Neural cell (in vitro differentiated cells): ENCODE measurements around the gene KIF3B.

ENCODE experiments used
- CTCF ChIP-seq: fragments of 450-650 bp; IDR thresholded peaks from 2 replicates; pipeline ENCODE4 v1.5.1; 2014; ENCODE audit warnings: antibody characterized with exemption, mild to moderate bottlenecking, moderate library complexity; ENCODE audit not compliant: poor library complexity, severe bottlenecking
- EP300 ChIP-seq: fragments of 450-650 bp; conservative IDR thresholded peaks from 2 replicates; pipeline ENCODE4 v1.6.1; 2014; ENCODE audit warnings: antibody characterized with exemption, mild to moderate bottlenecking, moderate library complexity; ENCODE audit not compliant: poor library complexity, severe bottlenecking
- EZH2 ChIP-seq: fragments of 200-600, 300-800 bp; shearing (Covaris generic), sonication (generic); IDR thresholded peaks from 2 replicates; pipeline ENCODE4 v1.6.1; 2014; ENCODE audit warnings: antibody characterized with exemption, low read length, borderline replicate concordance, mild to moderate bottlenecking; ENCODE audit not compliant: insufficient read depth, poor library complexity, severe bottlenecking
- MXI1 ChIP-seq: fragments of 450-650 bp; conservative IDR thresholded peaks from 2 replicates; pipeline ENCODE4 v1.6.1; 2014; ENCODE audit warnings: antibody characterized with exemption, mild to moderate bottlenecking; ENCODE audit not compliant: poor library complexity, severe bottlenecking
- POLR2AphosphoS5 ChIP-seq: IDR thresholded peaks from 2 replicates; pipeline ENCODE4 v1.6.1; 2012
- RAD21 ChIP-seq: fragments of 450-650 bp; conservative IDR thresholded peaks from 2 replicates; pipeline ENCODE4 v1.6.1; 2014; ENCODE audit warnings: antibody characterized with exemption, mild to moderate bottlenecking, moderate library complexity
- TAF1 ChIP-seq: IDR thresholded peaks from 2 replicates; pipeline ENCODE4 v1.6.1; 2012; ENCODE audit warnings: low read depth
- TF ChIP-seq, protein P1 (sequence below): IDR thresholded peaks from 2 replicates; pipeline ENCODE4 v1.6.1; 2012; ENCODE audit warnings: borderline replicate concordance

DNA sequence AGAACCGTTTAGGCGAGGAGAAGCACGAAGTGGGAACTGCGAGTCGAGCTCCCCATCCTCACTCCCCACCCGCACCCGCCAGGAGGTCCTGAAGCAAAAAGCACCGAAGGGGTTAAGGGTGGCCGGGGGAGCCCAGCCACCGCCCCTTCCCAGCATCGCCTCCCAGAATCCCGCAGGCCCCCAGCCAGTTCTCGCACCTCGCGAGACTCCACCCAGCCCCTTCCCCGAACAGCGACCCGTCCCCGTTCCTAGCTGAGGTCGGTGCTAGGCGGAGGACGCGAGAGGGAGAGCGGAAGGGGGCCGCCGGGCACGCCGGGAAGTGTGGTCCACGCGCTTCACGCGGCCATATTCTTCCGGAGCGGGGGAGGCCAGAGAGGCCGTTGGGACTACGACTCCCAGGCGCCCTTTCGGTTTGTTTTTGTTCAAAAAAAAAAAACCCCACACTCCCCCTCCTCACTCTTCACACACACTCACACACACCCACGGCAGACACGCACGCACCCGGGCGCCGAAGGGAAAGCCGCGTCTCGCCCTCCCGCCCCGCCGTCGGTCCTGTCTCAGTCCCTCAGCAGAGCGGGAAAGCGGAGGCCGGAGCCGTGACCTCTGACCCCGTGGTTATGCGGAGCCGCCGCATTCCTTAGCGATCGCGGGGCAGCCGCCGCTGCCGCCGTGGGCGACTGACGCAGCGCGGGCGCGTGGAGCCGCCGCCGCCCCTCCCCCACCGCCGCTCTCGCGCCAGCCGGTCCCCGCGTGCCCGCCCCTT is 80.6 kb downstream of the KIF3B start, which contains the start of gene ASXL1:
- TF ChIP-seq CTCF (no peak), POLR2AphosphoS5 (peak; percentile 76), EZH2 (no peak), RAD21 (peak; percentile 8), TAF1 (peak; percentile 100), EP300 (no peak), MXI1 (peak; percentile 87)
- TF ChIP-seq, protein P1, sequence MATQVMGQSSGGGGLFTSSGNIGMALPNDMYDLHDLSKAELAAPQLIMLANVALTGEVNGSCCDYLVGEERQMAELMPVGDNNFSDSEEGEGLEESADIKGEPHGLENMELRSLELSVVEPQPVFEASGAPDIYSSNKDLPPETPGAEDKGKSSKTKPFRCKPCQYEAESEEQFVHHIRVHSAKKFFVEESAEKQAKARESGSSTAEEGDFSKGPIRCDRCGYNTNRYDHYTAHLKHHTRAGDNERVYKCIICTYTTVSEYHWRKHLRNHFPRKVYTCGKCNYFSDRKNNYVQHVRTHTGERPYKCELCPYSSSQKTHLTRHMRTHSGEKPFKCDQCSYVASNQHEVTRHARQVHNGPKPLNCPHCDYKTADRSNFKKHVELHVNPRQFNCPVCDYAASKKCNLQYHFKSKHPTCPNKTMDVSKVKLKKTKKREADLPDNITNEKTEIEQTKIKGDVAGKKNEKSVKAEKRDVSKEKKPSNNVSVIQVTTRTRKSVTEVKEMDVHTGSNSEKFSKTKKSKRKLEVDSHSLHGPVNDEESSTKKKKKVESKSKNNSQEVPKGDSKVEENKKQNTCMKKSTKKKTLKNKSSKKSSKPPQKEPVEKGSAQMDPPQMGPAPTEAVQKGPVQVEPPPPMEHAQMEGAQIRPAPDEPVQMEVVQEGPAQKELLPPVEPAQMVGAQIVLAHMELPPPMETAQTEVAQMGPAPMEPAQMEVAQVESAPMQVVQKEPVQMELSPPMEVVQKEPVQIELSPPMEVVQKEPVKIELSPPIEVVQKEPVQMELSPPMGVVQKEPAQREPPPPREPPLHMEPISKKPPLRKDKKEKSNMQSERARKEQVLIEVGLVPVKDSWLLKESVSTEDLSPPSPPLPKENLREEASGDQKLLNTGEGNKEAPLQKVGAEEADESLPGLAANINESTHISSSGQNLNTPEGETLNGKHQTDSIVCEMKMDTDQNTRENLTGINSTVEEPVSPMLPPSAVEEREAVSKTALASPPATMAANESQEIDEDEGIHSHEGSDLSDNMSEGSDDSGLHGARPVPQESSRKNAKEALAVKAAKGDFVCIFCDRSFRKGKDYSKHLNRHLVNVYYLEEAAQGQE, result peak; percentile 98
